ENCODE results near the gene TADA3.

Gene TADA3, protein sequence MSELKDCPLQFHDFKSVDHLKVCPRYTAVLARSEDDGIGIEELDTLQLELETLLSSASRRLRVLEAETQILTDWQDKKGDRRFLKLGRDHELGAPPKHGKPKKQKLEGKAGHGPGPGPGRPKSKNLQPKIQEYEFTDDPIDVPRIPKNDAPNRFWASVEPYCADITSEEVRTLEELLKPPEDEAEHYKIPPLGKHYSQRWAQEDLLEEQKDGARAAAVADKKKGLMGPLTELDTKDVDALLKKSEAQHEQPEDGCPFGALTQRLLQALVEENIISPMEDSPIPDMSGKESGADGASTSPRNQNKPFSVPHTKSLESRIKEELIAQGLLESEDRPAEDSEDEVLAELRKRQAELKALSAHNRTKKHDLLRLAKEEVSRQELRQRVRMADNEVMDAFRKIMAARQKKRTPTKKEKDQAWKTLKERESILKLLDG

DNA sequence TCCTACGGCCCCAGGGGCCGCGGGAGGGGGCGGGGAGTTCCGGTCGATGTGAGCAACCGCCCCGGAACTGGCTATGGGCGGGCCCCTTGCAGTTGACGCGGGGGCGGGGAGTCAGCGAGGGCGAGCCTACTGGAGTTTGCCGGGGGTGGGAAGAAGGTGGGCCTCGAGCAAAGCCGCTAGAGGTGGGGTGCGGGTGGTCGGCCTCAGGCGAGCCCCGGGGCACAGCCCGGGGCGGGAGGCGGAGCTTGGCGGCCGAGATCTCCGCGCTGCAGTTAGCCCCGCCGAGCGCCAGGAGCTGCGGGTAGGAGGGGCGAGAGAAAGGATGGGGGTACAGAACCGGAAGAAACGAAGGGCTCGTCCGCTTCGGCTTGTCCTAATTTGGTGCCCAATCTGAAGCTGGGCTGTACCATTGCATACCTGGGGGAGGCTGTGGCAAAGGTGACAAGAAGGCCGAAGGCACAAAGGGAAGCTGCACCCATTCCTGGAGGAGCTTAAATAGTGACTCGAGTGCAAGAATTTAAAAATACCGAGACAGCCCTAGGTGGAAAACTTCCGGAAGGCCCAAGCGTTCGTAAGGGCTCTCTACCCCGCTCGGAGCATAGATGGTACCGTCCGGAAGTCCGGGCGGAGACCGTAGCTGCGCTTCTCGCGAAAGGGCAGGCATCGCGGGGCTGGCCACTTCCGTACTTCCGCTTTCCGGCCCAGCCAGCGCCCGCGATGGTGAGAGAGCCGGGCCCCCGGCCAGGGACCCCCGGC, at the start of gene TADA3, which contains the start of gene ARPC4:
Gene TADA3, minus strand, starts transcription at position 69 of the 756 bp plus-strand sequence. CDS start 1,007 bp downstream, outside the sequence.
Gene ARPC4, plus strand, starts transcription at position 678 of the 756 bp plus-strand sequence. Its CDS starts 40 bp downstream, at position 718.
- FAIRE-seq (peak; percentile 92), DNase-seq (ENCODE audit: extremely low spot score, insufficient read length, low read depth) (peak; percentile 77)

DNA sequence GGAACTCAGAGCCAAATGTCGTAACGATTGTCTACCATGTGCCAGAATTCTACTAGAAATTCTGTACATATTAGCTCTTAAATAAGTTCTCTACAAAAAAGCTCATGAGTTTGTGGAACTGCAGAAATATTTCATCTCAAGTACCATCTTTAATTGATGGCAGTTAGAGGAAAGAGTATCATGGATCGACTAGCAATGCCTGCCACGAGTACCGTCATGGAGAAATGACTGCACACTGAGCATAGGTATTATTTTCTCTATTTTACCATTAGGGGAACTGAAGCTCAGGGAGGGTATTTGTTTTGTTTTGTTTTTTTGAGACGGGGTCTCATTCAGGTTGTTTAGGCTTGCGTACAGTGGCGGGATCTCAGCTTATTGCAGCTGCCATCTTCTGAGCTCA, 48.7 kb upstream of the TADA3 start:
- DNase-seq (ENCODE audit: extremely low spot score, insufficient read length, low read depth) (no peak), FAIRE-seq (no peak)

DNA sequence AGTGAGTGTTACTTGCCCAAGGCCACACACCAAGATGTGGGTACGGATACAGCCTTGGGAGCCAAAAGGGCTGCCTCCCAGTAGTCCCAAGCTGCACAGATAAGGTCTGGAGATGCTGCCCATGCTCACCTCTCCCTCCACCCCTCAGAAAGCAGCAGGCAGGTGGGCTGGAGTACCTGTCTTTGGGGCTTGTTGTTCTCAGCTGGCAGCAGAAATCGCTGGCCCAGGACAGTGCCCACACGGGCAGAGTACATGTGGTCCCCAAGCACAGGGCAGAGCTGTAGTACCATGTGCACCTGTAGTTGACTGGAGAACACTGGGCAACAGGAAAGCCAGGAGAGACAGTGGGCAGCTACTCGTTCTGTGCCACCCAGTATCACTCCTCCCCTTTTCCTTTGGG, 46.6 kb upstream of the TADA3 start:
- DNase-seq (ENCODE audit: extremely low spot score, insufficient read length, low read depth) (no peak), FAIRE-seq (no peak)

DNA sequence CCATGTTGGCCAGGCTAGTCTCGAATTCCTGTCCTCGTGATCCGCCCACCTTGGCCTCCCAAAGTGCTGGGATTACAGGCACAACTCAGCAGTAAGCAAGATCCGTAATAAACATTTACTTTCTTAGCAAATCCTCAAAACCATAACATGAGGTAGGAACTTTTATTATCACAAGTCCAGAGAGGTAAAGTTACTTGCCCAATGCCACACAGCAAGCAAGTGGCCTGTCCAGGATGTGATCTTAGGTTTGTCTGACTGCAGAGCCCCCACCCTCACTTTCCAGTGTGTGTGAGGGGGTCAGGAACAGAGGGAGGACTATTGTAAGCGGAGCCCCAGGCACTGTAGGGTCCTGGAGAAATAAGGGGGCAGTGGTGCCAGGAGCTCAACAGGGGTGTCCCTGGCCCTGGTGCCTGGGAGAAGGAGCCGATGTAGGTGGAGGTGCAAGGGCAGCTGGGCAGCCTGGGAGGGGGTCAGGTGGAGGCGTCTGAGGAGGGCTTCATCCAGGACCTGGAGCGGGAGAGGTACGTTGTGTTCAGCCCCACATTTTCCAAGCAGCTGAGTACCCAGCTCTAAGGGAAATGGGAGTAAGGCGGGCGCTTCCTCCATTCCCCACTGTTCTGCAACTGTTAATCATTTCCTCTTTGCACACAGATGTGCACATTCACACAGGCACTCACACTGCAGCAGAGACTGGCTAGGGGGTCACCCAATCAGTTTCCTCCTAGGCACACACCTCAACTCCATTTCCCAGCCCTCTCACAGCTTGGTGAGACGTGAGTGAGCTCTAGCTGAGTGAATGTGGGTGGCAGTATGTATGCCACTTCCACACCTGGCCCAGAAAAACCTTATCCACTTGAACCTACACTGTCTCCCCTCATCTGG, 45.7 kb upstream of the TADA3 start:
- DNase-seq (ENCODE audit: extremely low spot score, insufficient read length, low read depth), result no peak
- FAIRE-seq, result no peak

DNA sequence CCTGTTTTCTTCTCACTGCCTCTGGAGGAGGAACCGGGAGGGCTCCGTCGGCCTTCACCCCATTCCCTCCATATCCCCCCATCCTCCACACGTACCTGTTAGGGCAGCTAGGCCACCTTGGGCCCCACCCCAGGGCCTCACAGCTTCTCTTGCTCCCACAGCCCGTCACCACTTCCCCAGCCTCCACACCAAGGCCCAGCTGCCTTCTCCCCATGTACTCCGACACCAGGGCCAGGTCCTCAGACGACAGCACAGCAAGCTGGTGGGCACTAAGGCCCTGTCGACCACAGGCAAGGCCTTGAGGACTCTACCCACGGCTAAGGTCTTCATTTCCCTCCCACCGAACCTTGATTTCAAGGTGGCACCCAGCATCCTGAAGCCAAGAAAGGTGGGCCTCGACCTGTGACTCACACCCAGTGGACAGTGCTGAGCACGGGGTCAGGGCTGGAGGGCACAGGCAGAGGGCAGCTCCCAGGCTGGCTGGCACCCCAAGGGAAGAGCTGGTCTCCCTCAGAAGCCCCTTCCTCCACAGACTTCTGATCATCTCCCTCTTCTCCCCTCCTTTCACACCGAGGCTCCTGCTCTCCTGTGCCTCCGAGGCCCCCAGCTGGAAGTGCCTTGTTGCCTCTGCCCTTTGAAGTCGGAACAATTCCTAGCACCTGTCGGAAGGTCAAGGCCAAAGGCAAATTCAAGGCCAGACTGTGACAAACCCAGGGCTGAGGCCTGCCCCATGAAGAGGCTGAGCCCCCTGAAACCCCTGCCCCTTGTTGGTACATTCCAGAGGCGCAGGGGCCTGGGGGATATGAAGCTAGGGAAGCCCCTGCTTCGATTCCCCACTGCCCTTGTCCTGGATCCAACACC, 42.5 kb upstream of the TADA3 start:
- DNase-seq (ENCODE audit: extremely low spot score, insufficient read length, low read depth), result no peak

DNA sequence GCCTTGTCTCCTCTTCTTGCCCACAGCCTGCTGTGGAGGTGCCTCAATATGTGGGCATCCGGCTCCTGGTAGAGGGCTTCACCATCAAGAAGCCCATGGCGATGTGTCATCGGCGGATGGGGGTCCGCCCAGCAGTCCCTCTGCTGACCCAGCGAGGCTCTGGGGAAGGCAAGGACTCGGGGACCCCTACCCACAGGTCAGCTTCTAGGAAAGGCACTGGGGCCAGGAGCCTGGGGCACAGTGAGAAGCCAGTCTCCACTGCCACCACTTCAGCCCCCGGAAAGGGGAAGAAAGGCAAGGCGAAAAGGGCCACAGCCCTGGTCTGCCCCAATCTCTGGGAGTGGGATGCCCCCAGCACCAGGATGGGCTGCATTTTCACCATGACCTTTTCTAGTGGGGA, 40.8 kb upstream of the TADA3 start:
- DNase-seq (ENCODE audit: extremely low spot score, insufficient read length, low read depth) (no peak), FAIRE-seq (no peak)

More for the DNA sequence above, 42.5 kb upstream of the TADA3 start:
- no peak for FAIRE-seq

DNA sequence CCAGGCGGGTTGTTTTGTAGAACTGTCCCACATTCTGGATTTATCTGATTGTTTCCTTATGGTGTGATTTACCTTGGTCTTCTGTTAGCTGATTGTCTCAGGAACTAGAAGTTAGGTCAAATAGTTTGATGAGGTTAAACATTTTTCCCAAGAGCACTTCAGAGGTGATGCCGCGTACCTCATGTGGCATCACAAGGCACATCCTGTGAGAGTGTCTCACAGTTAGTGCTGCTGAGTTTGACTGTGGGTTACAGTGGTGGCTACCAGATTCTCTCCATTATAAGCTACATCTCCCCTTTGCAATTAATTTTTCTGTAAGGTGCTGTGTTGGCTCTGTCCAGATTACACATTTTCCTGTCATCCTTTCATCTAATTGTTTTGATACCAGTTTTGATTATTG, 39.0 kb upstream of the TADA3 start:
- FAIRE-seq, result no peak
- no peak for DNase-seq (ENCODE audit: extremely low spot score, insufficient read length, low read depth)

DNA sequence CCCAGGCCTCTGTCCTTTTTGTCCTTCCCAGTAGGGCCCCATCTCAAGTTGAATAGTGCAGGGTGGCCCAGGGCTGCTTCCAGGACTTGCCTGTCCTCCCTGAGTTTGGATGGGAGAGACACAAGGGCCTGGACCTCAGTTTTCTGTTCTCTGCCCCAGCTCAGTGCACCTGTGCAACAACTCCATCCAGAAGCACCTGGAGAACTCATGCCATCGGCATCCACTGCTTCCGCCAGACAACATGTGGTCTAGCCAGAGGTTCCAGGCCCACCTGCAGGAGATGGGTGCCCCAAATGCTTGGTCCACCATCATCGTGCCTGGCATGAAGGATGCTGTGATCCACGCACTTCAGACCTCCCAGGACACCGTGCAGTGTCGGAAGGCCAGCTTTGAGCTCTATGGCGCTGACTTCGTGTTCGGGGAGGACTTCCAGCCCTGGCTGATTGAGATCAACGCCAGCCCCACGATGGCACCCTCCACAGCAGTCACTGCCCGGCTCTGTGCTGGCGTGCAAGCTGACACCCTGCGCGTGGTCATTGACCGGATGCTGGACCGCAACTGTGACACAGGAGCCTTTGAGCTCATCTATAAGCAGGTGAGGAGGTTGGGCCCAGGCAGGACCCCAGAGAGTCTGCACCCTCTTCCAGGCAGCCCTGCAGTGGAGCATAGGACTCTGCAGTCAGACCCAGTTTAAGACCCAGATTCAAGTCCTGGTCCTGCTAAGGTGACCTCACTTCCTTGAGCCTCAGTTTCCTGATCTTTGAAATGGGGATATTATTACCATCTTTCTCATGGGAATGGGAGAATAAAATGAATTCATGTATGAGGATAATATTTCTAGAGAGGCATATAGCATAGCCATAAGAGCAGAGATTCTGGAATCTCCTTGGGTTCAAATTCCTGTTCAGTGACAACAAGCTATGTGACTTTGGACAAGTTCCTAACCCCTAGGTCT, 36.8 kb upstream of the TADA3 start:
- DNase-seq (ENCODE audit: extremely low spot score, insufficient read length, low read depth) (no peak), FAIRE-seq (no peak)

DNA sequence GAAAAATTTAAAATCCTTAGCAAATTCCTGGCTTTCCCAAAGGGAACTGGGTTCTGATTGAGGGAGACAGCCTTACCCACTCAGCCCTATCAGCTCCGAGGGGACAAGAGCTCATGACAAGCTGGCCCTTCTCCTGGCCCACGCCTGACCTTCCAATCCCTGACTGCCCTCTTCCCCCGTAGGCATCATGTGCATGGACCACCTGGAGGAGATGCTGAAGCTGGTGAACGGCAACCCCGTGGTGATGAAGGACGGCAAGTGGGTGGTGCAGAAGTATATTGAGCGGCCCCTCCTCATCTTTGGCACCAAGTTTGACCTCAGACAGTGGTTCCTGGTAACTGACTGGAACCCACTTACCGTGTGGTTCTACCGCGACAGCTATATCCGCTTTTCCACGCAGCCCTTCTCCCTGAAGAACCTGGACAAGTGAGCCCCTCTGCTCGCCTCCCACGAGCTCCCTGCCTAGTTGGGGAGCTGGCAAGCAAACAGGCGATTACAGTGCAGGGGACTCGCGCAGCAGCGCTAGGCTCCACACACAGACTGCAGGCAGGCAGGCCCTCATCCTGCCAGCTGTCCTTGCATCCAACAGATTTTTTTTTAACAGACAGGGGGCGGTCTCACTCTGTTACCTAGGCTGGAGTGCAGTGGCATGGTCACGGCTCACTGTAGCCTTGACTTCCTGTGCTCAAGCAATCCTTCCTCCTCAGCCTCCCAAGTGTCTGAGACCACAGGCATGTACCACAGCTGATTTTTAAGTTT, 34.7 kb upstream of the TADA3 start:
- DNase-seq (ENCODE audit: extremely low spot score, insufficient read length, low read depth), result no peak
- no peak for FAIRE-seq

DNA sequence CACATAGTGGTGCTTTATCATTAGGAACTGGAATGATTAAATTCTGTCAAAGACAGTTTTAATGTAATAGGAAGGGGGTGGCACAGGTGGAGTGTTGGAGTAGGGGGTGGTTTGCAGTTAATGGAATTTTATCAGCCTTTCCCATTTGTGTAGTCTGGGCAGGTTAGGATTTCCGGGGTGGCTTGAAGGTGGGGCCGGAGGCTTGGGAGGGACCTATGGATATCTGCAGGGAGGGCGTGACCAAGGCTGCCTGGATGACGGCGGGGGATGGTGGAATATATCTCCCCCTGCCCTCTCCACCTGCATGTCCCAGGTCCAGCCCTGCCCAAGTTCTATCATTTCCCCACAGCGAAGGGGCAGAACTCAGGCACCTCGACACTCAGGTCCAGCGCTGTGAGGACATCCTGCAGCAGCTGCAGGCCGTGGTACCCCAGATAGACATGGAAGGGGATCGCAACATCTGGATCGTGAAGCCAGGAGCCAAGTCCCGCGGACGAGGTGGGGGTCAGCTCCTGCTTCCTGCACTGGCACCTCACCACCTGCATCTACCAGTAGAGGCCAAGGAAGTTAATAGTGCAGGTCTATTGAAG, 33.3 kb upstream of the TADA3 start:
- FAIRE-seq, result no peak
- DNase-seq (ENCODE audit: extremely low spot score, insufficient read length, low read depth), result no peak

DNA sequence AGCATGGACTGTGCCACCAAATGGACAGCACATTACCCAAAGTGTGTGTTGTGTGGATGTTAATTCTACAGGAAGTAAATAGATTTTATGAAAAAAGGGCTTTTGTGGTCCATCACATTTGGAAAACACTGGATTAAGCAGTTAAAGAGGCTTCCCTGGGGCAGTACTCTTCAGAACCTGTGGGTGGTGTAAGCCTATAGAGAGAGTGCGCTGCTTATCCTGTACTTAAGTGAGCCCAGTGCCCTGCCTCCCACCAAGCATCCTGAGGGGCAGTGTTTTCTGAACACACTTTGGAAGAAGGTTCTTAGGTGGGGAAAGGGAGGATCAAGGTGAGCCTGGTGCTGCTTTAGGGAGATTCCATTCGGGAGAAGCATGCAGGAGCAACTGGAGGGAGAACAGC, 28.7 kb upstream of the TADA3 start:
- no peak for FAIRE-seq
- DNase-seq (ENCODE audit: extremely low spot score, insufficient read length, low read depth), result no peak

DNA sequence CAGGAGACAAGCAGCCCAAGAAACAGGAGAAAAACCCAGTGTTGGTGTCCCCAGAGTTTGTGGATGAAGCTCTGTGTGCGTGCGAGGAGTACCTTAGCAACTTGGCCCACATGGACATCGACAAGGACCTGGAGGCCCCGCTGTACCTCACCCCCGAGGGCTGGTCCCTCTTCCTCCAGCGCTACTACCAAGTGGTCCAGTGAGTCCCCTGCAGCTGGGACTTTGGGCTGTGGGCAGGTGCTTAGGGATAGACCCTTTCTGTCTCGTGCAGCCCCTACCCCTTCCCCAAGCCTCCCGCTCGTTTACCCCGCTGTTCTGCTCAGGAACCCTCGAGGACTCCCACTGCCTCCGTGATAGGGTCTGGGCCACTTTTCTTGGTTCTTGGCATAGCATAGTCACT, 28.3 kb upstream of the TADA3 start:
- DNase-seq (ENCODE audit: extremely low spot score, insufficient read length, low read depth), result no peak
- FAIRE-seq, result no peak

DNA sequence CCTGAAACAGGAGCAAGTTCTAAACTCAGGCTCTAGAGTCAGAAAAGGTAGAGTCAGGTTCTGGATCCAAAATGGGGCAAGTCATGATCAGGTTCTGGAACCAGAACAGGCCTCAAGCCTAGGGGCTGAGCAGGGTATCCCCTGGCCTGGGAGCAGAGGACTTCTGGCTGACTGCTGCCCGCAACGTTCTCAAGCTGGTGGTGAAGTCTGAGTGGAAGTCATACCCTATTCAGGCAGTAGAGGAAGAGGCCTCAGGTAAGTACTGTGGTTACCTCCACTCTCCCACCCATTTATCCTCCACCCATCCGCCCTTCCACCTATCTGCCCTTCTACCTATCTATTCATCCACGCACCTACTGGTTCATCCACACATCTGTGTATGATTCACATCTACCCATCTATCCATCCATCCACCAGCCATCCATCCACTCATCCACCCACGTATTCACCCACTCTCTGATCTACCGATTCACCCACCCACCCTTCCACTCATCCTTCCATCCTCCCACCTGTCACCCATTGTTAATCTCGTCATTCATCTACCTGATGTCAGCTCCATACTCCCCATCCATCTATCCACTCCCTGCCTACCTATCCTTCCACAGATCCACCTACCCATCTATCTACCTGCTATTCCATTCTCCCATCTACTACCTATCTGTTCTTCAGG, 26.5 kb upstream of the TADA3 start:
- no peak for FAIRE-seq

DNA sequence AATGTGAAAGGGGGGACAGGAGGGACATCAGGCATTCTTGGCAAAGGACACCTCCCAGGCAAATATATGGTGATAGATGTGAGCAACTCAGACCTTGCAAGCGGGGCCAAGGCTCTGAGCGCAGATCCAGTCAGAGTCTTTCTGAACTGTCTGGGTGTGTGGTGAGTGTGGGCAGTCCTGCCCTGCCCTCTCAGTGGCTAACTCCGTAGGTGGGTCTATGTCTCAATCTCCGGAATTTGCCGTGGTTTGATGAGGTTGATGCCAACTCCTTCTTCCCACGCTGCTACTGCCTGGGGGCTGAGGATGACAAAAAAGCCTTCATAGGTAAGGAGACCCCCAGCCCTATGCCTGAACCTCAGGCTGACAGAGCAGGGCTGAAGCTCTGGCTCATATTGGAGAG, 25.2 kb upstream of the TADA3 start:
- DNase-seq (ENCODE audit: extremely low spot score, insufficient read length, low read depth) (no peak), FAIRE-seq (no peak)

More for the DNA sequence above, 26.5 kb upstream of the TADA3 start:
- no peak for DNase-seq (ENCODE audit: extremely low spot score, insufficient read length, low read depth)

DNA sequence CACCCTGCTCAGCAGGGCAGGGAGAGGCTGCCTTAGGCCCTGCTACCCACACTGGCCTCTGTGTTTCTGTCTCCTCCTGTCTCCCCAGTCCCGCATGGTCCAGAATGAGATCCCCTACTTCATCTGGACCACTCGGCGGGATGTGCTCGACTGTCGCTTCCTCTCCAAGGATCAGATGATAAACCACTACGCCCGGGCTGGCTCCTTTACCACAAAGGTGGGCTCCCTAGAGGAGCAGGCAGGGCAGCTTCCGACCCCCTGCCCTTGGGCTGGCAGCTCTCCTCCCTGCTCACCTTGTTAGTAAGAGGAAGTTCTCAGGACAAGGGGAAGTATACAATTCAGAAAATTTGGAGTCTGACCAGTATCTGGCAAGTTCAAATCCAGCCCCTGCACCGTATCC, 23.7 kb upstream of the TADA3 start:
- DNase-seq (ENCODE audit: extremely low spot score, insufficient read length, low read depth), result no peak
- no peak for FAIRE-seq

DNA sequence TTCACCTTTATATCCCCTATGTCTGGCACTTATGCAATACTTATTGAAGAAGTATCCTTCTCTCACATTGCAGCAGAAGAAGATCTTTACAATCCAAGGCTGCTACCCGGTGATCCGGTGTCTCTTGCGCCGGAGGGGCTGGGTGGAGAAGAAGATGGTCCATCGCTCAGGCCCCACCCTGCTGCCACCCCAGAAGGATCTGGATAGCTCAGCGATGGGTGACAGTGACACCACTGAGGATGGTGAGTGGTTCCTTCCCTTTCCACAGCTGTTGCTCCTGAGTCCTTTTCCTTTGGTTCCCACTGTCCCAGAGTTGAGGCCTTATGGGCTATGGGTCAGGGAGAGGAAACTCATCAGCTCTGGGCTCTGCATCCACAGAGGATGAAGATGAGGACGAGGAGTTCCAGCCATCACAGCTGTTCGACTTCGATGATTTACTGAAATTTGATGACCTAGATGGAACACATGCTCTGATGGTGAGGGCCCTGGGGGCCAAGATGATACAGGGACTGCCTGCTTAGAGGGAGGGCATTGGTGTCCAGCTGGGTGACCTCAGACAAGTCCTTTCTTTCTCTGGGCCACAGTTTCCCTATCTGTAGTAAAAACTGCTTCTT, 20.7 kb upstream of the TADA3 start:
- FAIRE-seq, result no peak
- DNase-seq (ENCODE audit: extremely low spot score, insufficient read length, low read depth), result no peak

Measured in GM18507 (cell line).